IMR-90 (cell line): ENCODE measurements around the gene GPER1. TPM values are rescaled to one million over a fixed set of nuclear protein-coding genes. Genes with fewer than 3 reads are reported as not detected.

Experiments used
- ATAC-seq: fragments of 200-7000 bp; cut with Tn5 transposase; 2 replicates; pipeline ENCODE4 v1.9.1; 2020; ENCODE audit warnings: low read depth, mild to moderate bottlenecking, moderate library complexity
- BruUV-seq: library from RNA; stranded (reverse); fragments of 400-500 nt; replicated peaks from 2 replicates; lab custom pipeline; 2021; lab: Mats Ljungman, UMichigan
- CTCF ChIA-PET: fragments of 300-600 bp; formaldehyde crosslinking; extraction: SDS; loops from one replicate; lab custom pipeline; 2021; ENCODE audit warnings: antibody characterized with exemption; lab: Yijun Ruan, JAX
- POLR2A ChIA-PET: fragments of 300-600 bp; sonication (Branson Sonifier 250); formaldehyde crosslinking; loops from one replicate; lab custom pipeline; 2022; ENCODE audit warnings: antibody characterized with exemption; ENCODE audit not compliant: unreplicated experiment; lab: Charles Lee
- DNase-seq: peaks from one replicate; pipeline ENCODE4 v3.0.0; 2013
- H2AFZ ChIP-seq: replicated peaks from 2 replicates; pipeline ENCODE3; 2013; ENCODE audit warnings: low read length, mild to moderate bottlenecking; ENCODE audit not compliant: poor library complexity
- H2AK5ac ChIP-seq: 2 replicates; pipeline ENCODE4 v1.6.1; 2013; ENCODE audit warnings: low read depth, low read length, inconsistent platforms
- H2AK9ac ChIP-seq: replicated peaks from 2 replicates; pipeline ENCODE3; 2013; ENCODE audit warnings: mild to moderate bottlenecking, low read depth, low read length, moderate library complexity; ENCODE audit not compliant: poor library complexity
- H2BK120ac ChIP-seq: 2 replicates; pipeline ENCODE4 v1.6.1; 2013; ENCODE audit warnings: low read depth, low read length, inconsistent platforms
- H2BK15ac ChIP-seq: 3 replicates; pipeline ENCODE4 v1.6.1; 2013; ENCODE audit warnings: low read depth, low read length, inconsistent platforms
- H2BK20ac ChIP-seq: 2 replicates; pipeline ENCODE4 v1.6.1; 2013; ENCODE audit warnings: low read depth, mild to moderate bottlenecking, inconsistent platforms, low read length, moderate library complexity
- H2BK5ac ChIP-seq: 2 replicates; pipeline ENCODE4 v1.6.1; 2013; ENCODE audit warnings: mild to moderate bottlenecking, low read depth, low read length, inconsistent platforms; ENCODE audit not compliant: poor library complexity, severe bottlenecking
- H3K14ac ChIP-seq: replicated peaks from 2 replicates; pipeline ENCODE4 v1.6.1; 2013; ENCODE audit warnings: low read depth, low read length, inconsistent platforms
- H3K18ac ChIP-seq: 2 replicates; pipeline ENCODE4 v1.6.1; 2013; ENCODE audit warnings: low read depth, low read length, control low read depth
- H3K23ac ChIP-seq: 2 replicates; pipeline ENCODE4 v1.6.1; 2013; ENCODE audit warnings: low read depth, low read length, inconsistent platforms
- H3K27ac ChIP-seq: 2 replicates; pipeline ENCODE4 v1.5.1; 2013; ENCODE audit warnings: mild to moderate bottlenecking, control low read depth, low read length; ENCODE audit not compliant: insufficient read depth
- H3K27me3 ChIP-seq: 2 replicates; pipeline ENCODE4 v1.6.1; 2013; ENCODE audit warnings: low read length; ENCODE audit not compliant: control insufficient read depth, insufficient read depth
- H3K36me3 ChIP-seq: 2 replicates; pipeline ENCODE4 v1.6.1; 2013; ENCODE audit warnings: low read length, mixed read lengths; ENCODE audit not compliant: control insufficient read depth, insufficient read depth
- H3K4ac ChIP-seq: 2 replicates; pipeline ENCODE4 v1.6.1; 2013; ENCODE audit warnings: low read depth, low read length, inconsistent platforms
- H3K4me1 ChIP-seq: 2 replicates; pipeline ENCODE4 v1.6.1; 2013; ENCODE audit warnings: low read length, mixed read lengths; ENCODE audit not compliant: control insufficient read depth, insufficient read depth
- H3K4me2 ChIP-seq: 2 replicates; pipeline ENCODE4 v1.6.1; 2013; ENCODE audit warnings: low read depth, mild to moderate bottlenecking, control low read depth, low read length, moderate library complexity
- H3K4me3 ChIP-seq: 2 replicates; pipeline ENCODE4 v1.5.1; 2013; ENCODE audit warnings: low read depth, mild to moderate bottlenecking, control low read depth, low read length, moderate library complexity; ENCODE audit not compliant: insufficient read depth
- H3K56ac ChIP-seq: 2 replicates; pipeline ENCODE4 v1.6.1; 2013; ENCODE audit warnings: low read length, inconsistent platforms; ENCODE audit not compliant: insufficient read depth; ENCODE audit errors: extremely low read depth
- H3K79me1 ChIP-seq, 2 experiments: 2 replicates each; pipeline ENCODE4 v1.6.1; 2013; ENCODE audit warnings: low read length in 2 of 2, inconsistent platforms in 1 of 2, low read depth in 1 of 2
- H3K9ac ChIP-seq: 2 replicates; pipeline ENCODE4 v1.6.1; 2013; ENCODE audit warnings: low read depth, low read length, control low read depth
- H3K9me1 ChIP-seq: 2 replicates; pipeline ENCODE4 v1.6.1; 2013; ENCODE audit warnings: low read length, inconsistent platforms; ENCODE audit not compliant: insufficient read depth
- H3K9me3 ChIP-seq: 2 replicates; pipeline ENCODE4 v1.6.1; 2013; ENCODE audit warnings: low read length; ENCODE audit not compliant: control insufficient read depth, insufficient read depth
- H4K20me1 ChIP-seq: 2 replicates; pipeline ENCODE4 v1.6.1; 2013; ENCODE audit warnings: low read length, inconsistent platforms; ENCODE audit not compliant: insufficient read depth
- H4K5ac ChIP-seq: 2 replicates; pipeline ENCODE4 v1.6.1; 2013; ENCODE audit warnings: mild to moderate bottlenecking, low read depth, low read length, control low read depth
- H4K8ac ChIP-seq, 2 experiments: 2 replicates each; pipeline ENCODE4 v1.6.1; 2013; ENCODE audit warnings: low read depth in 2 of 2, low read length in 2 of 2, control low read depth in 1 of 2, inconsistent platforms in 1 of 2
- H4K91ac ChIP-seq: 2 replicates; pipeline ENCODE4 v1.6.1; 2013; ENCODE audit warnings: low read depth, low read length, inconsistent platforms; ENCODE audit not compliant: insufficient read depth
- BHLHE40 ChIP-seq: fragments of 150-350 bp; IDR thresholded peaks from 2 replicates; pipeline ENCODE4 v1.6.1; 2016; ENCODE audit warnings: mild to moderate bottlenecking, low read depth, low read length
- CEBPB ChIP-seq: IDR thresholded peaks from 2 replicates; pipeline ENCODE4 v1.6.1; 2012; ENCODE audit warnings: low read depth, low read length, improper control_type of control experiment
- FOS ChIP-seq: fragments of 150-350 bp; IDR thresholded peaks from 2 replicates; pipeline ENCODE4 v1.6.1; 2016; ENCODE audit warnings: low read depth, low read length
- SMC3 ChIP-seq: fragments of 150-350 bp; IDR thresholded peaks from 2 replicates; pipeline ENCODE4 v1.6.1; 2016; ENCODE audit warnings: low read depth, mild to moderate bottlenecking, antibody characterized with exemption, low read length, moderate library complexity
- USF2 ChIP-seq: fragments of 150-350 bp; IDR thresholded peaks from 2 replicates; pipeline ENCODE4 v1.6.1; 2017; ENCODE audit warnings: mild to moderate bottlenecking, antibody characterized with exemption, low read length, low read depth
- WGBS, 2 experiments: methylation state at CpG; one replicate each; pipeline versions ENCODE4 v1.1.5 to v1.1.7; 2013; ENCODE audit warnings: missing lambda C conversion rate in 2 of 2; ENCODE audit not compliant: insufficient read length in 1 of 2; ENCODE audit errors: extremely low coverage in 2 of 2; 5-methylcytosine and 5-hydroxymethylcytosine counted together
- dilution Hi-C: fragments of 300-500 bp; cut with HindIII; formaldehyde crosslinking; loops from one replicate; pipeline ENCODE4 v1.14.3; 2018; ENCODE audit warnings: low sequenced_read_pairs; ENCODE audit not compliant: unreplicated experiment
- in situ Hi-C: fragments of 300-500 bp; cut with MboI; formaldehyde crosslinking; loops from 3 replicates; pipeline ENCODE4 v1.14.3; 2019; ENCODE audit warnings: low sequenced_read_pairs, inconsistent platforms, mixed read lengths
- intact Hi-C: fragments of 100-400 bp; cut with micrococcal nuclease; formaldehyde crosslinking; loops from 2 replicates; pipeline ENCODE4 v1.10.0; 2022
- polyA plus RNA-seq, 3 experiments: library from polyadenylated mRNA; depleted of rRNA; stranded (reverse); fragments of >200 nt; gene quantifications; 2 replicates each; pipeline ENCODE4 v1.2.3, GENCODE V29; 2012; ENCODE audit warnings: low replicate concordance in 1 of 3
- total RNA-seq: library from RNA; depleted of rRNA; stranded (reverse); fragments of >200 nt; gene quantifications from 2 replicates; pipeline ENCODE4 v1.2.3, GENCODE V29; 2012

The GPER1 gene
- total and polyA plus RNA-seq, 2 of the 4 experiments (the other 2 are of a cell fraction): 2.0 to 5.8 TPM

- Histone ChIP-seq H3K4me2 (no peak overlapping the region), H3K23ac (no peak overlapping the region), H3K56ac (no peak overlapping the region), H3K4ac (no peak overlapping the region), H3K27me3 (no peaks in the 10 kb centered on the region), H2BK20ac (no peak overlapping the region), H3K36me3 (peaks cover 6% of the 10 kb centered on the region), H2BK5ac (no peak overlapping the region), H4K91ac (no peak overlapping the region), H3K4me1 (no peaks in the 10 kb centered on the region; the same call in 1 of the 2 replicates), H3K9me1 (no peaks in the 10 kb centered on the region), H3K18ac (no peak overlapping the region), H3K27ac (no peak overlapping the region), H3K9ac (no peak overlapping the region), H4K5ac (no peak overlapping the region), H3K79me1 (peaks cover 0 to 19% of the 10 kb centered on the region in 2 experiments; a peak in 3 of 4 replicates), H2BK15ac (no peak overlapping the region), H3K14ac (no peak overlapping the region), H3K9me3 (no peaks in the 10 kb centered on the region), H4K20me1 (peaks cover 4% of the 10 kb centered on the region; the same call in 1 of the 2 replicates), H4K8ac (no peak overlapping the region), H3K4me3 (no peak overlapping the region), H2BK120ac (no peak overlapping the region), H2AK9ac (peak overlapping the region; percentile 5), H2AFZ (no peak overlapping the region), H2AK5ac (no peak overlapping the region)
- no TSS peak for BruUV-seq
- 84% methylated on average over 22 of the region's 44 CpGs; no CpG with 5 or more reads in 1 of the 2 experiments for WGBS, 2 experiments
- TF ChIP-seq CEBPB (no peak), BHLHE40 (no peak), SMC3 (no peak), USF2 (no peak), FOS (no peak)
- DNase-seq (no peak), ATAC-seq (no peak)
- in situ Hi-C loops (no loop called here), dilution Hi-C loops (no loop called here), intact Hi-C loops (no loop called here)
- CTCF ChIA-PET: no interaction called here
- POLR2A ChIA-PET: no interaction called here
Measured at GRCh38 chr7:1096156-1097119, 8.5 kb downstream of the GPER1 start.
